GM10847 (cell line): ENCODE measurements around the gene DPYD.

ENCODE experiments used
- POLR2A ChIP-seq: IDR thresholded peaks from 2 replicates; pipeline ENCODE4 v1.6.1; 2011; ENCODE audit not compliant: insufficient read length; ENCODE audit errors: extremely low read depth

The DPYD gene

GRCh38 chr1:97277891-97278654 lies 642.8 kb downstream of the DPYD start:
- TF ChIP-seq POLR2A = no peak

- no peak for TF ChIP-seq POLR2A
These were observed 648.7 kb downstream of the DPYD start for GRCh38 chr1:97271916-97272788.

- no peak for TF ChIP-seq POLR2A
These were observed 650.1 kb downstream of the DPYD start for GRCh38 chr1:97270508-97271307.

- TF ChIP-seq POLR2A = no peak
These were observed 655.2 kb downstream of the DPYD start for GRCh38 chr1:97265630-97266029.

GRCh38 chr1:97262842-97263241 lies 658.0 kb downstream of the DPYD start:
- TF ChIP-seq POLR2A = no peak

GRCh38 chr1:97258597-97258996 lies 662.2 kb downstream of the DPYD start:
- TF ChIP-seq POLR2A = no peak

GRCh38 chr1:97254731-97255463 lies 665.9 kb downstream of the DPYD start:
- no peak for TF ChIP-seq POLR2A

GRCh38 chr1:97252925-97253324 lies 667.9 kb downstream of the DPYD start:
- TF ChIP-seq POLR2A = no peak

GRCh38 chr1:97252076-97252475 lies 668.8 kb downstream of the DPYD start:
- no peak for TF ChIP-seq POLR2A

GRCh38 chr1:97247196-97247595 lies 673.6 kb downstream of the DPYD start:
- no peak for TF ChIP-seq POLR2A

- no peak for TF ChIP-seq POLR2A
These were observed 675.2 kb downstream of the DPYD start for GRCh38 chr1:97245682-97246081.

GRCh38 chr1:97245026-97245425 lies 675.8 kb downstream of the DPYD start:
- no peak for TF ChIP-seq POLR2A

- no peak for TF ChIP-seq POLR2A
These were observed 676.8 kb downstream of the DPYD start for GRCh38 chr1:97243973-97244560.

- no peak for TF ChIP-seq POLR2A
These were observed 682.0 kb downstream of the DPYD start for GRCh38 chr1:97238816-97239215.

- no peak for TF ChIP-seq POLR2A
These were observed 708.2 kb downstream of the DPYD start for GRCh38 chr1:97212671-97213070.

- no peak for TF ChIP-seq POLR2A
These were observed 710.5 kb downstream of the DPYD start for GRCh38 chr1:97210307-97210706.
